Transverse colon (tissue), 4 donors: ENCODE data around the gene SREBF1.

Experiments
- POLR2AphosphoS5 ChIP-seq, 3 donors: sonication (generic); formaldehyde crosslinking; IDR thresholded peaks; one replicate each; pipeline ENCODE4 v1.6.1; 2016; ENCODE audit warnings: antibody characterized with exemption in 3 of 3
- TF ChIP-seq, protein P1 (sequence below), 5 experiments: fragments of 200-600 bp in 3 of 5; fragments of 450-650 bp in 2 of 5; sonication (generic) in 3 of 5; IDR thresholded peaks; 1 replicate in 2 of 5; 2 replicates in 3 of 5; pipeline ENCODE4 v1.5.1; 2016 to 2017; ENCODE audit warnings: antibody characterized with exemption in 5 of 5, inconsistent platforms in 3 of 5, mild to moderate bottlenecking in 2 of 5, moderate library complexity in 1 of 5

DNA sequence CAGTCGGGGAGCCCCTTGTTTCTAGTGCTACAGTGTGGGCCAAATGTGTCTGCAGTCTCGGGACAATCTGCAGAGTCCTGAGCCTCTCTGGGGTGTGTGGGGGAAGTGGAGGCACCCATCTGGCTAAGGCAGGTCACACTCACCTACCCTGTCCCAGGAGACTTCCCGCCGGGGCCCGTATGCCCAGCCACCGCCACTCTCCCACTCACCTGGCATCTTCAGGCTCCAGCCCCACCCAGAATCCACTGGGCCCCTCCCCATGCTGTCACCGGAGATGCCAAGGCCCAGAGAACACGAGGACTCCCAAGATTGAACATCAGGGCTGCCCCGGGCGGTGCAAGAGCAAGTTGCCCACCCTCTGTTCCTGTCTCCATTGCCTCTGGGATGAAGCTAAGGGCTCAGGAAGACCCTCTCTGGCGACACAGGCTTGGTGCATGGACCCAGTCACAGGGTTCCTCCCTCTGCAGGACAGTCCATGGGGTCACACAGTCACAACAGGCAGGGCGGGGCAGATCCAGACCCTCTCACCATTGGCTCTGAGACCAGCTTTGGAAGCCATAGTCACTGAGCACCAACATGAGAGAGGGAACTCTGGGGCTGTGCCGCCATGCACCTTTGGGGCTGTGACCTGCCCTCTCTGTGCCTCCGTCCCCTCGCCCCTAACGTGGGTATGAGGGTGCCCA is 38.1 kb downstream of the SREBF1 start:
- no peak for TF ChIP-seq POLR2AphosphoS5 (IDR thresholded peaks at IDR 0.05)
- TF ChIP-seq, protein P1, sequence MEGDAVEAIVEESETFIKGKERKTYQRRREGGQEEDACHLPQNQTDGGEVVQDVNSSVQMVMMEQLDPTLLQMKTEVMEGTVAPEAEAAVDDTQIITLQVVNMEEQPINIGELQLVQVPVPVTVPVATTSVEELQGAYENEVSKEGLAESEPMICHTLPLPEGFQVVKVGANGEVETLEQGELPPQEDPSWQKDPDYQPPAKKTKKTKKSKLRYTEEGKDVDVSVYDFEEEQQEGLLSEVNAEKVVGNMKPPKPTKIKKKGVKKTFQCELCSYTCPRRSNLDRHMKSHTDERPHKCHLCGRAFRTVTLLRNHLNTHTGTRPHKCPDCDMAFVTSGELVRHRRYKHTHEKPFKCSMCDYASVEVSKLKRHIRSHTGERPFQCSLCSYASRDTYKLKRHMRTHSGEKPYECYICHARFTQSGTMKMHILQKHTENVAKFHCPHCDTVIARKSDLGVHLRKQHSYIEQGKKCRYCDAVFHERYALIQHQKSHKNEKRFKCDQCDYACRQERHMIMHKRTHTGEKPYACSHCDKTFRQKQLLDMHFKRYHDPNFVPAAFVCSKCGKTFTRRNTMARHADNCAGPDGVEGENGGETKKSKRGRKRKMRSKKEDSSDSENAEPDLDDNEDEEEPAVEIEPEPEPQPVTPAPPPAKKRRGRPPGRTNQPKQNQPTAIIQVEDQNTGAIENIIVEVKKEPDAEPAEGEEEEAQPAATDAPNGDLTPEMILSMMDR (IDR thresholded peaks at IDR 0.05), result no peak
